IPS DF 4.7 (cell line): ENCODE results near the gene KLHL10.
"Not testable (repeated sequence)": the region's sequence is repeated elsewhere in the genome, so short reads cannot be mapped to it uniquely, and the experiment has no call there.

ENCODE experiments used
- DNase-seq: peaks from one replicate; pipeline ENCODE4 v3.0.0-alpha.2; 2013; ENCODE audit warnings: low spot score; ENCODE audit errors: extremely low read depth

KLHL10 gene

GRCh38 chr17:41813152-41813680 is 24.4 kb upstream of the KLHL10 start:
- DNase-seq, result no peak

GRCh38 chr17:41813699-41814124 is 23.9 kb upstream of the KLHL10 start:
- no peak for DNase-seq

GRCh38 chr17:41814195-41814594 is 23.4 kb upstream of the KLHL10 start:
- DNase-seq, result no peak

GRCh38 chr17:41816637-41817320 is 20.8 kb upstream of the KLHL10 start:
- no peak for DNase-seq

- no peak for DNase-seq
Observed at GRCh38 chr17:41818024-41818423, 19.6 kb upstream of the KLHL10 start.

GRCh38 chr17:41821776-41822175 is 15.8 kb upstream of the KLHL10 start:
- no peak for DNase-seq

GRCh38 chr17:41822216-41823140 is 15.1 kb upstream of the KLHL10 start:
- DNase-seq, result no peak

GRCh38 chr17:41823141-41823524 is 14.5 kb upstream of the KLHL10 start:
- DNase-seq, result no peak

- no peak for DNase-seq
Observed at GRCh38 chr17:41823580-41823979, 14.0 kb upstream of the KLHL10 start.

- no peak for DNase-seq
Observed at GRCh38 chr17:41824086-41824485, 13.5 kb upstream of the KLHL10 start.

GRCh38 chr17:41825175-41825845 is 12.3 kb upstream of the KLHL10 start:
- DNase-seq, result no peak

- DNase-seq, result not testable (repeated sequence)
Observed at GRCh38 chr17:41829961-41830360, 7.7 kb upstream of the KLHL10 start.

GRCh38 chr17:41835214-41835799 is 2.3 kb upstream of the KLHL10 start:
- DNase-seq, result no peak

- DNase-seq, result no peak
Observed at GRCh38 chr17:41835800-41836549, 1.6 kb upstream of the KLHL10 start, which contains the start of gene NT5C3B. TSS of gene NT5C3B (minus strand) at chr17:41836232. CDS start at chr17:41836193, 39 bp downstream.

GRCh38 chr17:41836550-41837196 is 952 bp upstream of the KLHL10 start:
- DNase-seq, result no peak

GRCh38 chr17:41839448-41839847 is 1.8 kb downstream of the KLHL10 start:
- DNase-seq, result not testable (repeated sequence)

- not testable (repeated sequence) for DNase-seq
Observed at GRCh38 chr17:41840781-41841180, 3.2 kb downstream of the KLHL10 start.

- DNase-seq, result no peak
Observed at GRCh38 chr17:41844971-41845370, 7.3 kb downstream of the KLHL10 start.

- DNase-seq, result no peak
Observed at GRCh38 chr17:41848788-41849187, 11.2 kb downstream of the KLHL10 start.
